Hepatocyte (in vitro differentiated cells): ENCODE data around the gene NPIPB5. TPM values are rescaled to one million over a fixed set of nuclear protein-coding genes. Genes with fewer than 3 reads are reported as not detected.
"Not testable (repeated sequence)": the region's sequence is repeated elsewhere in the genome, so short reads cannot be mapped to it uniquely, and the experiment has no call there.

Source experiments
- DNase-seq: peaks from one replicate; pipeline ENCODE4 v3.0.0-alpha.2; 2016; ENCODE audit warnings: low spot score
- H2AFZ ChIP-seq: fragments of 200-600 bp; sonication (generic); 2 replicates; pipeline ENCODE4 v1.6.0; 2016; ENCODE audit warnings: antibody characterized with exemption, mild to moderate bottlenecking
- H3K27ac ChIP-seq: fragments of 200-600 bp; sonication (generic); 2 replicates; pipeline ENCODE4 v1.5.1; 2016; ENCODE audit warnings: mild to moderate bottlenecking
- H3K27me3 ChIP-seq: fragments of 200-600 bp; sonication (generic); 2 replicates; pipeline ENCODE4 v1.6.1; 2016
- H3K36me3 ChIP-seq: fragments of 200-600 bp; sonication (generic); replicated peaks from 2 replicates; pipeline ENCODE4 v1.5.1; 2016; ENCODE audit warnings: low read depth; ENCODE audit not compliant: insufficient read depth
- H3K4me1 ChIP-seq: fragments of 200-600 bp; sonication (generic); 2 replicates; pipeline ENCODE4 v1.5.1; 2016; ENCODE audit warnings: mild to moderate bottlenecking, moderate library complexity; ENCODE audit not compliant: insufficient read depth
- H3K4me2 ChIP-seq: fragments of 200-600 bp; sonication (generic); 2 replicates; pipeline ENCODE4 v1.6.0; 2016
- H3K4me3 ChIP-seq: fragments of 200-600 bp; sonication (generic); 2 replicates; pipeline ENCODE4 v1.5.1; 2016; ENCODE audit warnings: mild to moderate bottlenecking
- H3K79me2 ChIP-seq: fragments of 200-600 bp; sonication (generic); 2 replicates; pipeline ENCODE4 v1.6.0; 2017; ENCODE audit warnings: mild to moderate bottlenecking
- H3K9me2 ChIP-seq: fragments of 200-600 bp; sonication (generic); replicated peaks from 2 replicates; pipeline ENCODE4 v1.6.0; 2017; ENCODE audit warnings: mild to moderate bottlenecking; ENCODE audit not compliant: insufficient read depth
- H3K9me3 ChIP-seq: fragments of 200-600 bp; sonication (generic); 2 replicates; pipeline ENCODE4 v1.5.1; 2016; ENCODE audit warnings: low read depth, mild to moderate bottlenecking
- H4K20me1 ChIP-seq: fragments of 200-600 bp; sonication (generic); 2 replicates; pipeline ENCODE4 v1.6.0; 2016; ENCODE audit warnings: mild to moderate bottlenecking; ENCODE audit not compliant: insufficient read depth, poor library complexity, severe bottlenecking
- whole genome bisulfite sequencing: methylation state at CpG from one replicate; pipeline ENCODE4 v1.1.6; 2016; ENCODE audit warnings: low lambda C conversion rate; ENCODE audit errors: missing lambda C conversion rate; 5-methylcytosine and 5-hydroxymethylcytosine counted together
- polyA plus RNA-seq: library from polyadenylated mRNA; unstranded; fragments of >200 nt; fragmentation: Nextera tagmentation; extraction: Ambion mirVana; gene quantifications from 2 replicates; pipeline ENCODE4 v1.2.1, GENCODE V29; 2016
- total RNA-seq: library from RNA; depleted of rRNA; stranded (reverse); fragments of >200 nt; gene quantifications from 2 replicates; pipeline ENCODE4 v1.2.3, GENCODE V29; 2014

NPIPB5 gene
- total RNA-seq = 40.3 and 90.4 TPM in 2 replicates
- 72.6 and 80.1 TPM in 2 replicates for polyA plus RNA-seq

- not testable (repeated sequence) for DNase-seq, H3K9me2 ChIP-seq, H3K4me3 ChIP-seq, H3K4me2 ChIP-seq, H3K4me1 ChIP-seq, H4K20me1 ChIP-seq, H3K36me3 ChIP-seq, H2AFZ ChIP-seq, H3K79me2 ChIP-seq, H3K27ac ChIP-seq, H3K9me3 ChIP-seq, H3K27me3 ChIP-seq
- WGBS = no CpG with 5 or more reads among the region's 4 CpGs
Measured at GRCh38 chr16:22510591-22510990, at the start of gene NPIPB5. TSS of gene NPIPB5 (plus strand) at chr16:22510891. CDS start at chr16:22513802, 2,911 bp downstream.

DNA sequence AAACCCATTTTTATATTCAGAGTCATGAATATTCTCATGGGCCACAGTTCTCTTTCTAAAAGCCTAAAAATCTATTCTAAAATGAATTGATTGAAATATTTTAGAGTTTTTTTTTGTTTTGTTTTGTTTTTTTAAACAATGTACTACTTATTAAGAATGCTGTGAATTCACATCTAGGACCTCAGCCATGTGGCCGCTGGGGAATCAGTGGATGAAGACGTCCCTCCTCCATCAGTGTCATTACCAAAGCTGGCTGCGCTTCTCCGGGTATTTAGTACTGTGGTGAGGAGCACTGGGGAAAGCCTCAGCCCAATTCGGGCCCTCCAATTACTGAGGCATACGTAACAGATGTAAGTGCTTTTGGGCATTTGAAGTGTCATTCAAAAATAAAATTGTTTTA, 41.8 kb upstream of the NPIPB5 start:
- not testable (repeated sequence) for H3K79me2 ChIP-seq, DNase-seq, H3K4me1 ChIP-seq, H3K4me2 ChIP-seq, H3K27ac ChIP-seq, H3K9me3 ChIP-seq, H3K27me3 ChIP-seq, H3K4me3 ChIP-seq, H4K20me1 ChIP-seq, H3K9me2 ChIP-seq, H3K36me3 ChIP-seq, H2AFZ ChIP-seq
- 95% methylated on average over 5 of the region's 6 CpGs for WGBS

DNA sequence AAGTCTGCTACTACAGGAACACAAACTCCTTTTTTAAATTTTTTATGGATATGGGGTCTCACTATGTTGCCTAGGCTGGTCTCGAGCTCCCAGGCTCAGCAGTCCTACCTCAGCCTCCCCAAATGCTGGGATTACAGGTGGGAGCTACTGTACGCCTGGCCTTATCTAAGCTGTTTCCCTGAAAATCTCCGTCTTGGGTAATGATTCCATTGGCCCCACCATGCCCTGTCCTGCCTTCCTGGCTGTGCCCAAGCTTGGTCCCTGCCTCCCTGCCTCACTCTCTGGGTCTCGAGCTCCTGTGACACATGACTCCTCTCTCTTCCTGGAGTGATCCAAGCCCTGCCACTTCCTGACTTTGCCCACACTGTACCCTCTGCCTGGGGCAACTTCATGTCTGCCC, 27.3 kb downstream of the NPIPB5 start:
- not testable (repeated sequence) for H3K4me3 ChIP-seq, H4K20me1 ChIP-seq, H3K9me3 ChIP-seq, H3K4me2 ChIP-seq, H2AFZ ChIP-seq, H3K27ac ChIP-seq, H3K9me2 ChIP-seq, DNase-seq, H3K36me3 ChIP-seq, H3K4me1 ChIP-seq, H3K79me2 ChIP-seq, H3K27me3 ChIP-seq
- WGBS = 87% methylated on average over 4 of the region's 4 CpGs

DNA sequence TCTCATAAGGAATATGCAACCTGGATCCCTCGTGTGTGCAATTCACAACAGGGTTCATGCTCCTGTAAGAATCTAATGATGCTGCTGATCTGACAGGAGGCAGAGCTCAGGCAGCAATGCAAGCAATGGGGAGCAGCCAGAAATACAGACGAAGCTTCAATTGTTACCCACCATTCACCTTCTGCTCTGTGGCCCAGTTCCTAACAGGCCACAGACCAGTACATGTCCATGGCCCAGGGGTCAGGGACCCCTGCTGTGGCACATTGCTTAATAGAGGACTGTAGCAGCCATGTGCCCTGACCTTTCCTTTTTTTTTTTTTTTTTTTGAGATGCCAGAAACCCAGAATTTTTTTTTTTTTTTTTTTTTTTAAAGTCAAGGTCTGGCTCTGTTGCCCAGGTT, 34.1 kb downstream of the NPIPB5 start:
- not testable (repeated sequence) for H3K9me3 ChIP-seq, H3K4me1 ChIP-seq, H2AFZ ChIP-seq, H3K9me2 ChIP-seq, H3K4me2 ChIP-seq, H3K27me3 ChIP-seq, DNase-seq, H3K4me3 ChIP-seq, H3K79me2 ChIP-seq, H3K27ac ChIP-seq, H4K20me1 ChIP-seq, H3K36me3 ChIP-seq
- WGBS = 85% methylated on average over 2 of the region's 2 CpGs

DNA sequence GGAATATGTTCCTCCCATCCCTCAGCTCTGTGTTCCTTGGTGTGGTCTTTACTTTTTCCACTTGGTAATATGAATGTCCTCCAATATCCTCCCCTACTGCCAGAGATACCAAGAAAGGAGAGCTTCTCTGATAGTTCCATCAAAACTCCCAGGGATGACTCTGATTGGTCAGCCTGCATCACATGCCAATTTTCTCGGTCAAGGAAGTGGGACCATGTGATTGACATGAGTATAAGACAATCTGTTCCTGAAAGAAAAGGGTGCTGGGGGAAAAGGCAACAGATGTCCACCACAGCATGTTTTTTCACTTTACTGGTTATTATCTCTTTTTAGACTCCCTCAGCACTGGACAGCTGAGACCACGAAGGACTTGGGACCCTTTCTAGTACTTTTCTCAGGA, 35.9 kb downstream of the NPIPB5 start:
- not testable (repeated sequence) for H3K9me2 ChIP-seq, H3K4me3 ChIP-seq, H3K36me3 ChIP-seq, H3K79me2 ChIP-seq, H2AFZ ChIP-seq, H3K9me3 ChIP-seq, H4K20me1 ChIP-seq, H3K4me1 ChIP-seq, DNase-seq, H3K27ac ChIP-seq, H3K4me2 ChIP-seq, H3K27me3 ChIP-seq
- WGBS = 88% methylated on average over 2 of the region's 2 CpGs

GRCh38 chr16:22547170-22547765, 36.6 kb downstream of the NPIPB5 start:
- not testable (repeated sequence) for H3K27me3 ChIP-seq, H3K4me2 ChIP-seq, DNase-seq, H3K36me3 ChIP-seq, H3K27ac ChIP-seq, H2AFZ ChIP-seq, H3K79me2 ChIP-seq, H3K9me2 ChIP-seq, H3K4me3 ChIP-seq, H4K20me1 ChIP-seq, H3K9me3 ChIP-seq, H3K4me1 ChIP-seq
- WGBS = 98% methylated on average over 2 of the region's 2 CpGs

GRCh38 chr16:22549853-22550252, 39.2 kb downstream of the NPIPB5 start:
- DNase-seq, H2AFZ ChIP-seq, H3K9me3 ChIP-seq, H3K36me3 ChIP-seq, H3K4me3 ChIP-seq, H3K79me2 ChIP-seq, H3K27ac ChIP-seq, H3K4me2 ChIP-seq, H3K27me3 ChIP-seq, H4K20me1 ChIP-seq, H3K9me2 ChIP-seq, H3K4me1 ChIP-seq: not testable (repeated sequence)
- WGBS = 97% methylated on average over 6 of the region's 6 CpGs

GRCh38 chr16:22551143-22551542, 40.5 kb downstream of the NPIPB5 start:
- not testable (repeated sequence) for DNase-seq, H3K36me3 ChIP-seq, H3K27ac ChIP-seq, H3K4me1 ChIP-seq, H3K4me2 ChIP-seq, H3K9me2 ChIP-seq, H3K4me3 ChIP-seq, H2AFZ ChIP-seq, H3K79me2 ChIP-seq, H3K9me3 ChIP-seq, H4K20me1 ChIP-seq, H3K27me3 ChIP-seq
- WGBS = 88% methylated on average over 7 of the region's 10 CpGs

DNA sequence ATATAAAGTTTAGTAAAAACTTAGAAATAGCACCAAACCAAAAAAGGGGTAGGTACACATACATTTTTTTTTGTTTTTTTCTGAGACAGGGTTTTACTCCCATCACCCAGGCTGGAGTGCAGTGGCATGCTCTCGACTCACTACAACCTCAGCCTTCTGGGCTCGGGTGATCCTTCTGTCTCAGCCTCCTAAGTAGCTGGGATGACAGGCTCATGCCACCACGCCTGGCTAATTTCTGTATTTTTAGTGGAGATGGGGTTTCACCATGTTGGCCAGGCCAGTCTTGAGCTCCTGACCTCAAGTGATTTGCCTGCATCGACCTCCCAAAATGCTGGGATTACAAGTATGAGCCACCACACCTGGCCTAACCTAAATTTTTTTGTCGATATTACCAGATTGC, 41.0 kb downstream of the NPIPB5 start:
- not testable (repeated sequence) for H3K27ac ChIP-seq, H3K4me1 ChIP-seq, H3K4me3 ChIP-seq, H3K36me3 ChIP-seq, H4K20me1 ChIP-seq, H2AFZ ChIP-seq, DNase-seq, H3K9me2 ChIP-seq, H3K9me3 ChIP-seq, H3K4me2 ChIP-seq, H3K79me2 ChIP-seq, H3K27me3 ChIP-seq
- 93% methylated on average over 5 of the region's 5 CpGs for WGBS
